Endothelial cell of umbilical vein (primary cell): ENCODE measurements around the gene RASL10A. TPM values are rescaled to one million over a fixed set of nuclear protein-coding genes. Genes with fewer than 3 reads are reported as not detected.

Experiments
- BruUV-seq: library from RNA; stranded (reverse); fragments of 400-500 nt; replicated peaks from 2 replicates; lab custom pipeline; 2021; lab: Mats Ljungman, UMichigan
- CTCF ChIA-PET: fragments of 300-600, 350-600 bp; sonication (Branson Sonifier 250); formaldehyde crosslinking; loops from one replicate; lab custom pipeline; 2021; ENCODE audit warnings: antibody characterized with exemption, inconsistent platforms; lab: Charles Lee
- POLR2A ChIA-PET: fragments of 300-600, 350-600 bp; sonication (Branson Sonifier 250); formaldehyde crosslinking; loops from one replicate; lab custom pipeline; 2021; ENCODE audit warnings: antibody characterized with exemption, inconsistent platforms; lab: Charles Lee
- DNase-seq: peaks from one replicate; pipeline ENCODE4 v3.0.0-alpha.2; 2011; ENCODE audit warnings: low read depth, low spot score
- FAIRE-seq: peaks from 2 replicates; lab custom pipeline; 2011; peaks lifted over from hg19 to GRCh38; lab: Jason Lieb, UNC
- H2AFZ ChIP-seq: 2 replicates; pipeline ENCODE4 v1.6.0; 2012; ENCODE audit warnings: low read depth, low read length, control low read depth, inconsistent platforms
- H3K27ac ChIP-seq: 2 replicates; pipeline ENCODE4 v1.5.1; 2011; ENCODE audit warnings: low read depth, mild to moderate bottlenecking, control low read depth, low read length, moderate library complexity; ENCODE audit not compliant: insufficient read depth
- H3K27me3 ChIP-seq, 2 experiments: 2 replicates each; pipeline versions ENCODE4 v1.6.0 to v1.6.1; 2011; ENCODE audit warnings: low read length in 2 of 2, mixed read lengths in 1 of 2; ENCODE audit not compliant: control insufficient read depth in 2 of 2, insufficient read depth in 2 of 2
- H3K36me3 ChIP-seq, 2 experiments: 2 replicates in 1 of 2; 3 replicates in 1 of 2; pipeline ENCODE4 v1.5.1; 2011; ENCODE audit warnings: low read length in 2 of 2, mild to moderate bottlenecking in 1 of 2, moderate library complexity in 1 of 2; ENCODE audit not compliant: control insufficient read depth in 2 of 2, insufficient read depth in 2 of 2; ENCODE audit errors: extremely low read depth in 1 of 2
- H3K4me1 ChIP-seq: 3 replicates; pipeline ENCODE4 v1.5.1; 2011; ENCODE audit warnings: mild to moderate bottlenecking, low read length; ENCODE audit not compliant: control insufficient read depth, insufficient read depth; ENCODE audit errors: extremely low read depth
- H3K4me2 ChIP-seq: 2 replicates; pipeline ENCODE4 v1.6.1; 2011; ENCODE audit warnings: low read length, control low read depth, mixed read lengths; ENCODE audit not compliant: insufficient read depth
- H3K4me3 ChIP-seq, 3 experiments: fragments of 200-600 bp in 1 of 3; sonication (generic), shearing (Covaris generic) in 1 of 3; replicated peaks in 1 of 3; 2 replicates each; pipeline ENCODE4 v1.5.1; 2011 to 2016; ENCODE audit warnings: control low read depth in 3 of 3, low read length in 3 of 3, mild to moderate bottlenecking in 2 of 3, inconsistent platforms in 1 of 3, low read depth in 1 of 3, moderate library complexity in 1 of 3; ENCODE audit not compliant: insufficient read depth in 1 of 3
- H3K79me2 ChIP-seq: 2 replicates; pipeline ENCODE4 v1.6.0; 2012; ENCODE audit warnings: low read length, inconsistent platforms; ENCODE audit not compliant: control insufficient read depth, insufficient read depth
- H3K9ac ChIP-seq: replicated peaks from 2 replicates; pipeline ENCODE3; 2011; ENCODE audit warnings: low read length, control low read depth; ENCODE audit not compliant: insufficient read depth; ENCODE audit errors: extremely low read depth
- H3K9me1 ChIP-seq: replicated peaks from 3 replicates; pipeline ENCODE4 v1.6.0; 2011; ENCODE audit warnings: mild to moderate bottlenecking, low read length; ENCODE audit not compliant: control insufficient read depth, insufficient read depth; ENCODE audit errors: extremely low read depth
- H3K9me3 ChIP-seq: replicated peaks from 2 replicates; pipeline ENCODE4 v1.5.1; 2012; ENCODE audit warnings: low read length, inconsistent platforms; ENCODE audit not compliant: control insufficient read depth, insufficient read depth
- H4K20me1 ChIP-seq: replicated peaks from 2 replicates; pipeline ENCODE3; 2011; ENCODE audit warnings: mild to moderate bottlenecking, low read length; ENCODE audit not compliant: control insufficient read depth, insufficient read depth; ENCODE audit errors: extremely low read depth
- CTCF ChIP-seq, 2 donors: IDR thresholded peaks; 1 replicate in 1 of 2; 2 replicates in 1 of 2; pipeline ENCODE4 v1.5.1; 2011; ENCODE audit warnings: low read length in 2 of 2, mild to moderate bottlenecking in 2 of 2, moderate library complexity in 2 of 2, control low read depth in 1 of 2, inconsistent platforms in 1 of 2, low read depth in 1 of 2; ENCODE audit not compliant: insufficient read depth in 1 of 2; ENCODE audit errors: extremely low read depth in 1 of 2
- EZH2 ChIP-seq: IDR thresholded peaks from 2 replicates; pipeline ENCODE4 v1.6.1; 2012; ENCODE audit warnings: borderline replicate concordance, low read depth, mild to moderate bottlenecking, moderate library complexity, low read length, inconsistent platforms; ENCODE audit not compliant: severe bottlenecking
- FOS ChIP-seq: IDR thresholded peaks from 2 replicates; pipeline ENCODE4 v1.6.1; 2011; ENCODE audit warnings: mild to moderate bottlenecking, low read length, moderate library complexity, borderline replicate concordance; ENCODE audit not compliant: insufficient read depth
- GATA2 ChIP-seq: IDR thresholded peaks from 2 replicates; pipeline ENCODE4 v1.7.0; 2011; ENCODE audit warnings: low read depth, mild to moderate bottlenecking, moderate library complexity, mixed read lengths, low read length; ENCODE audit not compliant: insufficient read length, insufficient read depth
- JUN ChIP-seq: IDR thresholded peaks from 2 replicates; pipeline ENCODE4 v1.6.1; 2011; ENCODE audit warnings: borderline replicate concordance, low read depth; ENCODE audit not compliant: insufficient read length, insufficient read depth
- MAX ChIP-seq: IDR thresholded peaks from 2 replicates; pipeline ENCODE4 v1.6.1; 2011; ENCODE audit not compliant: insufficient read depth, insufficient read length
- MYC ChIP-seq: IDR thresholded peaks from one replicate; pipeline ENCODE4 v1.6.1; 2011; ENCODE audit warnings: mild to moderate bottlenecking, low read depth, low read length
- POLR2A ChIP-seq: IDR thresholded peaks from 2 replicates; pipeline ENCODE4 v1.6.1; 2012; ENCODE audit warnings: low read depth, mild to moderate bottlenecking, control low read depth, low read length
- POLR2AphosphoS5 ChIP-seq: IDR thresholded peaks from 2 replicates; pipeline ENCODE4 v1.6.1; 2012; ENCODE audit warnings: low read depth, mild to moderate bottlenecking, control low read depth, low read length, moderate library complexity; ENCODE audit not compliant: insufficient read depth
- dilution Hi-C: fragments of 300-500 bp; cut with MboI; formaldehyde crosslinking; loops from one replicate; pipeline ENCODE4 v1.15.0; 2019; ENCODE audit warnings: low sequenced_read_pairs; ENCODE audit not compliant: extremely low pct_ligation_motif_present
- intact Hi-C: fragments of 100-400 bp; cut with micrococcal nuclease; formaldehyde crosslinking; loops from one replicate; pipeline ENCODE4 v1.10.0; 2022
- polyA plus RNA-seq, 4 experiments: library from polyadenylated mRNA; depleted of rRNA in 3 of 4; stranded (reverse) in 3 of 4; unstranded in 1 of 4; fragments of >200 nt; gene quantifications; 2 replicates each; pipeline versions ENCODE4 v1.2.1 to v1.2.3, GENCODE V29; 2011 to 2012; ENCODE audit warnings: missing spikeins in 1 of 4
- total RNA-seq: library from RNA; stranded (reverse); gene quantifications from 2 replicates; pipeline ENCODE4 v1.2.3, GENCODE V29; 2021

Gene RASL10A
- total and polyA plus RNA-seq, 2 donors (not counting 3 experiments of a cell fraction or from before 2014, with no cell fraction given), result 1.1 to 1.9 TPM

GRCh38 chr22:29320546-29320945 is 5.0 kb upstream of the RASL10A start:
- POLR2A ChIA-PET, result no interaction called here
- Histone ChIP-seq H3K4me2 (no peak overlapping the region), H3K36me3 (no peaks in the 10 kb centered on the region), H3K79me2 (no peaks in the 10 kb centered on the region), H2AFZ (no peak overlapping the region), H3K9me3 (no peaks in the 10 kb centered on the region), H3K4me3 (no peak overlapping the region), H3K4me1 (no peaks in the 10 kb centered on the region), H3K27me3 (peaks cover 7 to 13% of the 10 kb centered on the region in 2 experiments), H3K9me1 (no peaks in the 10 kb centered on the region), H3K27ac (no peak overlapping the region), H4K20me1 (no peaks in the 10 kb centered on the region), H3K9ac (no peak overlapping the region)
- dilution Hi-C loops, result no loop called here
- TF ChIP-seq POLR2A (no peak), CTCF (IDR thresholded peaks at IDR 0.05; ENCODE audit: extremely low read depth in 1 of 2, insufficient read depth in 1 of 2, low read depth in 1 of 2, low read length in 2 of 2) (peak in 1 of 2 donors; percentile 7)
- intact Hi-C loops, result no loop called here
- CTCF ChIA-PET, result interaction anchor here (0.8 to 1.7 kb wide), 8 partner anchors 9 to 204 kb away, joined by 3 to 16 read pairs (median 4); partner anchors contain the start of gene GAS2L1
- no TSS peak for BruUV-seq
- DNase-seq (no peak), FAIRE-seq (no peak)

- Histone ChIP-seq H3K27me3 (peaks cover 21 to 22% of the 10 kb centered on the region in 2 experiments), H3K27ac (no peak overlapping the region), H2AFZ (no peak overlapping the region), H3K9me1 (no peaks in the 10 kb centered on the region), H3K4me2 (no peak overlapping the region), H3K4me1 (peaks cover 2% of the 10 kb centered on the region), H3K9ac (no peak overlapping the region), H3K36me3 (no peaks in the 10 kb centered on the region), H3K4me3 (no peak overlapping the region), H3K79me2 (no peaks in the 10 kb centered on the region), H4K20me1 (no peaks in the 10 kb centered on the region), H3K9me3 (no peaks in the 10 kb centered on the region)
- ChIA-PET POLR2A (no interaction called here), CTCF (interaction anchor here (0.9 kb wide), 1 partner anchor 12 kb away, joined by 3 read pairs; no protein-coding TSS in a partner anchor)
- TF ChIP-seq JUN (no peak), MYC (no peak), GATA2 (no peak), MAX (no peak), POLR2A (no peak), FOS (no peak), POLR2AphosphoS5 (no peak), EZH2 (no peak), CTCF (IDR thresholded peaks at IDR 0.05; ENCODE audit: extremely low read depth in 1 of 2, insufficient read depth in 1 of 2, low read depth in 1 of 2, low read length in 2 of 2) (no peak)
- no TSS peak for BruUV-seq
- intact Hi-C loops, result no loop called here
- dilution Hi-C loops, result no loop called here
- no peak for FAIRE-seq
- no peak for DNase-seq
Measured at GRCh38 chr22:29319072-29319471, 3.6 kb upstream of the RASL10A start.
